GM12875 (cell line): ENCODE measurements around the gene SLC6A7.

Source experiments
- H3K4me3 ChIP-seq: one replicate; pipeline ENCODE4 v1.5.1; 2011; ENCODE audit warnings: low read depth, low read length, control low read depth
- TF ChIP-seq, protein P1 (sequence below): IDR thresholded peaks from 2 replicates; pipeline ENCODE4 v1.5.1; 2011; ENCODE audit warnings: low read depth, mild to moderate bottlenecking, control low read depth, inconsistent platforms, low read length, moderate library complexity, borderline replicate concordance; ENCODE audit not compliant: insufficient read depth

Gene SLC6A7

GRCh38 chr5:150210644-150211043, 20.8 kb downstream of the SLC6A7 start:
- no peak overlapping the region for H3K4me3 ChIP-seq
- TF ChIP-seq, protein P1, sequence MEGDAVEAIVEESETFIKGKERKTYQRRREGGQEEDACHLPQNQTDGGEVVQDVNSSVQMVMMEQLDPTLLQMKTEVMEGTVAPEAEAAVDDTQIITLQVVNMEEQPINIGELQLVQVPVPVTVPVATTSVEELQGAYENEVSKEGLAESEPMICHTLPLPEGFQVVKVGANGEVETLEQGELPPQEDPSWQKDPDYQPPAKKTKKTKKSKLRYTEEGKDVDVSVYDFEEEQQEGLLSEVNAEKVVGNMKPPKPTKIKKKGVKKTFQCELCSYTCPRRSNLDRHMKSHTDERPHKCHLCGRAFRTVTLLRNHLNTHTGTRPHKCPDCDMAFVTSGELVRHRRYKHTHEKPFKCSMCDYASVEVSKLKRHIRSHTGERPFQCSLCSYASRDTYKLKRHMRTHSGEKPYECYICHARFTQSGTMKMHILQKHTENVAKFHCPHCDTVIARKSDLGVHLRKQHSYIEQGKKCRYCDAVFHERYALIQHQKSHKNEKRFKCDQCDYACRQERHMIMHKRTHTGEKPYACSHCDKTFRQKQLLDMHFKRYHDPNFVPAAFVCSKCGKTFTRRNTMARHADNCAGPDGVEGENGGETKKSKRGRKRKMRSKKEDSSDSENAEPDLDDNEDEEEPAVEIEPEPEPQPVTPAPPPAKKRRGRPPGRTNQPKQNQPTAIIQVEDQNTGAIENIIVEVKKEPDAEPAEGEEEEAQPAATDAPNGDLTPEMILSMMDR = no peak

DNA sequence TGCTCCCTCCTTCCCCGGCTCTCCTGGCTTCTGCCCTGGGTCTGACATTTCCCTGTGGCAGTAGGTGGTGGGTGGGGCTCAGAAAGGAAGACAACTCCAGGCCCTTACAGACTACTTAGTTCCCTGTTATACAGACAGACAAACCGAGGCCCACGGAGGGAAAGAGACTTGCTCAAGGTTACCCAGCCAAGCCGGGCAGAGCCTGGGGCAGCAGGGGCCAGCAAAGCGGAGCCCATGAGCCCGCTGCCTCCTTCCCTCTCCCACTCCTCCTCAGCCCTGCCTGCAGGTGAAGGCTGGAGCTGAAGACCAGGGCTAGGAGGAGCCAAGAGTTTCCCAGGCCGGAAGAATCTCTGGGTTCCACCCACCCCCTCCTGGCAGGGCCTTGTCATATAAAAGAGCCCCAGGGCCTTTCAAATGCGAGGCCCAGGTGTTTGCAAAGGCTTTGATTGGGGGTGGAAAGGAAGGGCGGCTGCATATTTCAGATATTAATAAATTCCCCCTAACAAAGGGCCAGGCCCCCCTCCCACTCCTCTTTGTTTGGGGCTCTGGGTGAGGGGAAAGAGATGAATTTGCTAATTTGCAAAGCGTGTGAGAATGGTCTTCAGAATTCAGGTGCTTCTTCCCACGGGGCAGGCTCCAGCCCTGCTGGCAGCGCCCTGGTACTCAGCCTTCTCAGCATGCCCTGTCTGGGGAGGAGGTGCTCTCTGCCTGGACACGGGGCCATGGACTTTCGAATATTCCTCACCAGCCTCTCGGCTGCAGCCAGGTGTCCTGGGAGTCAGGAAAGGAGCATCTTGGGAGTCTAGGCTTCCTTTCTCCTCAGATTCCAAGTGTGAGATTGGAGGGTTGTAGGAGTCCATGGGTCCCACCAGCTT, 21.5 kb downstream of the SLC6A7 start:
- no peak overlapping the region for H3K4me3 ChIP-seq
- TF ChIP-seq, protein P1 = no peak

DNA sequence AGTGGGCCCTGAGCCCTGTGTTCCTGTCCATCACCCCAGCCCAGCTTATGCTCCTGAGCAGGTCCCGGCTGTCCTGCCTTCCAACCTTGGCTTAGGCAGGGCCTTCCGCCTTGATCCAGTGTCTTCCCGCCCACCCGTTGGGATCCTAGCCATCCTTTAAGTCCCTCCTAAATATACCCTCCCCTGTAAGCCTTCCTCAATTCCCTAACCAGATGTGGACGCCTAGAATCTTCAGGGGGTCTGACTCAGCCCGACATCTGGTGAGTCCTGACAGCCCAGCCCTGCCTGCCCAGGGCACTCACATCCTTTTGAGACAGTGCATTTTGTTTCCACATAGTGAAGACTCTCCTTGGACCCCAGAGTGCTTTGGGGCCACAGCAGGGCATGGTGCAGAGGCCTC, 23.7 kb downstream of the SLC6A7 start:
- TF ChIP-seq, protein P1 = no peak
- no peak overlapping the region for H3K4me3 ChIP-seq

GRCh38 chr5:150214289-150214688, 24.4 kb downstream of the SLC6A7 start:
- H3K4me3 ChIP-seq = no peak overlapping the region
- TF ChIP-seq, protein P1 = no peak

- TF ChIP-seq, protein P1 = no peak
- H3K4me3 ChIP-seq = no peak overlapping the region
Measured at GRCh38 chr5:150215979-150216944, 26.4 kb downstream of the SLC6A7 start.

- TF ChIP-seq, protein P1 = no peak
- H3K4me3 ChIP-seq = no peak overlapping the region
Measured at GRCh38 chr5:150217038-150217437, 27.2 kb downstream of the SLC6A7 start.
